HEK293 (cell line): ENCODE data around the gene UHRF2.

Source experiments
- CTCF ChIA-PET: fragments of 350-600 bp; formaldehyde crosslinking; extraction: SDS; loops from one replicate; lab custom pipeline; 2021; ENCODE audit warnings: antibody characterized with exemption; lab: Yijun Ruan, JAX
- POLR2A ChIA-PET: fragments of 300-600 bp; formaldehyde crosslinking; extraction: SDS; loops from one replicate; lab custom pipeline; 2020; ENCODE audit warnings: antibody characterized with exemption, inconsistent platforms; lab: Yijun Ruan, JAX
- H3K27ac ChIP-seq: fragments of 200-500 bp; sonication (Bioruptor generic); 2 replicates; pipeline ENCODE4 v1.5.1; 2014; ENCODE audit warnings: low read depth, low read length, control low read depth, inconsistent platforms; ENCODE audit errors: extremely low read depth
- H3K36me3 ChIP-seq, 2 experiments: fragments of 200-500 bp in 1 of 2; sonication (Bioruptor generic) in 1 of 2; 1 replicate in 1 of 2; 2 replicates in 1 of 2; pipeline ENCODE4 v1.5.1; 2014 to 2017; ENCODE audit warnings: inconsistent platforms in 2 of 2, low read length in 2 of 2; ENCODE audit not compliant: control insufficient read depth in 2 of 2, insufficient read depth in 1 of 2
- H3K4me1 ChIP-seq: fragments of 200-500 bp; sonication (Bioruptor generic); 2 replicates; pipeline ENCODE4 v1.5.1; 2014; ENCODE audit warnings: mild to moderate bottlenecking, low read length, inconsistent platforms; ENCODE audit not compliant: control insufficient read depth, insufficient read depth
- H3K4me3 ChIP-seq: 2 replicates; pipeline ENCODE4 v1.5.1; 2011; ENCODE audit warnings: low read depth, mild to moderate bottlenecking, control low read depth, low read length, moderate library complexity
- H3K9me3 ChIP-seq: fragments of 200-500 bp; sonication (Bioruptor generic); 2 replicates; pipeline ENCODE4 v1.5.1; 2014; ENCODE audit warnings: low read depth, low read length, inconsistent platforms; ENCODE audit not compliant: control insufficient read depth, insufficient read depth
- HIC1 ChIP-seq: fragments of 450-650 bp; formaldehyde crosslinking; IDR thresholded peaks from 2 replicates; pipeline ENCODE4 v1.5.1; 2016; ENCODE audit warnings: missing biosample characterization, missing genetic modification characterization
- KLF8 ChIP-seq: fragments of 450-650 bp; formaldehyde crosslinking; IDR thresholded peaks from 2 replicates; pipeline ENCODE4 v1.5.1; 2016; ENCODE audit warnings: missing biosample characterization, missing genetic modification characterization
- SCRT2 ChIP-seq: fragments of 450-650 bp; formaldehyde crosslinking; IDR thresholded peaks from 2 replicates; pipeline ENCODE4 v1.5.1; 2016; ENCODE audit warnings: missing biosample characterization, missing genetic modification characterization
- SP3 ChIP-seq: fragments of 450-650 bp; formaldehyde crosslinking; IDR thresholded peaks from 2 replicates; pipeline ENCODE4 v1.5.1; 2016; ENCODE audit warnings: missing biosample characterization, missing genetic modification characterization
- ZFP37 ChIP-seq: fragments of 450-650 bp; formaldehyde crosslinking; IDR thresholded peaks from 2 replicates; pipeline ENCODE4 v1.5.1; 2016; ENCODE audit warnings: missing biosample characterization, missing genetic modification characterization
- ZNF121 ChIP-seq: fragments of 450-650 bp; formaldehyde crosslinking; IDR thresholded peaks from 2 replicates; pipeline ENCODE4 v1.5.1; 2016; ENCODE audit warnings: missing biosample characterization, missing genetic modification characterization
- ZNF19 ChIP-seq: fragments of 450-650 bp; formaldehyde crosslinking; IDR thresholded peaks from 2 replicates; pipeline ENCODE4; 2016; ENCODE audit warnings: missing biosample characterization, missing genetic modification characterization, low read depth
- ZNF202 ChIP-seq: fragments of 450-650 bp; formaldehyde crosslinking; IDR thresholded peaks from 2 replicates; pipeline ENCODE4 v1.5.1; 2016; ENCODE audit warnings: missing biosample characterization, missing genetic modification characterization, borderline replicate concordance
- ZNF423 ChIP-seq: fragments of 450-650 bp; formaldehyde crosslinking; IDR thresholded peaks from 2 replicates; pipeline ENCODE4 v1.5.1; 2016; ENCODE audit warnings: missing biosample characterization, missing genetic modification characterization
- ZNF433 ChIP-seq: fragments of 450-650 bp; formaldehyde crosslinking; IDR thresholded peaks from 2 replicates; pipeline ENCODE4 v1.5.1; 2016; ENCODE audit warnings: missing biosample characterization, missing genetic modification characterization, low read depth
- ZNF521 ChIP-seq: fragments of 450-650 bp; formaldehyde crosslinking; IDR thresholded peaks from 2 replicates; pipeline ENCODE4 v1.5.1; 2017; ENCODE audit warnings: missing biosample characterization, mild to moderate bottlenecking, missing genetic modification characterization
- ZNF549 ChIP-seq: fragments of 450-650 bp; IDR thresholded peaks from 2 replicates; pipeline ENCODE4 v1.5.1; 2018; ENCODE audit warnings: missing biosample characterization, missing genetic modification characterization, mild to moderate bottlenecking, inconsistent platforms, moderate library complexity
- ZNF555 ChIP-seq: fragments of 450-650 bp; formaldehyde crosslinking; conservative IDR thresholded peaks from 2 replicates; pipeline ENCODE4 v1.5.1; 2017; ENCODE audit warnings: missing biosample characterization, mild to moderate bottlenecking, missing genetic modification characterization, inconsistent platforms
- ZNF623 ChIP-seq: fragments of 450-650 bp; formaldehyde crosslinking; IDR thresholded peaks from 2 replicates; pipeline ENCODE4 v1.5.1; 2016; ENCODE audit warnings: missing biosample characterization, missing genetic modification characterization
- ZNF624 ChIP-seq: fragments of 450-650 bp; formaldehyde crosslinking; IDR thresholded peaks from 2 replicates; pipeline ENCODE4 v1.5.1; 2017; ENCODE audit warnings: missing biosample characterization, missing genetic modification characterization
- ZNF639 ChIP-seq: fragments of 450-650 bp; formaldehyde crosslinking; IDR thresholded peaks from 2 replicates; pipeline ENCODE4 v1.5.1; 2016; ENCODE audit warnings: missing biosample characterization, missing genetic modification characterization
- ZNF654 ChIP-seq: fragments of 450-650 bp; formaldehyde crosslinking; IDR thresholded peaks from 2 replicates; pipeline ENCODE4 v1.5.1; 2016; ENCODE audit warnings: low read depth, missing biosample characterization, missing genetic modification characterization
- ZNF664 ChIP-seq: fragments of 450-650 bp; formaldehyde crosslinking; IDR thresholded peaks from 2 replicates; pipeline ENCODE4 v1.5.1; 2016; ENCODE audit warnings: missing biosample characterization, missing genetic modification characterization
- ZNF692 ChIP-seq: fragments of 450-650 bp; formaldehyde crosslinking; IDR thresholded peaks from 2 replicates; pipeline ENCODE4 v1.5.1; 2016; ENCODE audit warnings: missing biosample characterization, missing genetic modification characterization
- TF ChIP-seq, protein P1 (sequence below): fragments of 450-650 bp; formaldehyde crosslinking; IDR thresholded peaks from 2 replicates; pipeline ENCODE4 v1.5.1; 2017; ENCODE audit warnings: missing biosample characterization, mild to moderate bottlenecking, missing genetic modification characterization, moderate library complexity
- TF ChIP-seq, protein P2 (sequence below): fragments of 450-650 bp; IDR thresholded peaks from 2 replicates; pipeline ENCODE4 v1.5.1; 2018; ENCODE audit warnings: missing biosample characterization, mild to moderate bottlenecking, missing genetic modification characterization

Gene UHRF2

GRCh38 chr9:6443661-6444060 is 30.7 kb downstream of the UHRF2 start:
- POLR2A ChIA-PET: no interaction called here
- Histone ChIP-seq H3K4me3 (no peak overlapping the region), H3K9me3 (no peaks in the 10 kb centered on the region), H3K4me1 (no peaks in the 10 kb centered on the region), H3K27ac (no peak overlapping the region)
- TF ChIP-seq, protein P1, sequence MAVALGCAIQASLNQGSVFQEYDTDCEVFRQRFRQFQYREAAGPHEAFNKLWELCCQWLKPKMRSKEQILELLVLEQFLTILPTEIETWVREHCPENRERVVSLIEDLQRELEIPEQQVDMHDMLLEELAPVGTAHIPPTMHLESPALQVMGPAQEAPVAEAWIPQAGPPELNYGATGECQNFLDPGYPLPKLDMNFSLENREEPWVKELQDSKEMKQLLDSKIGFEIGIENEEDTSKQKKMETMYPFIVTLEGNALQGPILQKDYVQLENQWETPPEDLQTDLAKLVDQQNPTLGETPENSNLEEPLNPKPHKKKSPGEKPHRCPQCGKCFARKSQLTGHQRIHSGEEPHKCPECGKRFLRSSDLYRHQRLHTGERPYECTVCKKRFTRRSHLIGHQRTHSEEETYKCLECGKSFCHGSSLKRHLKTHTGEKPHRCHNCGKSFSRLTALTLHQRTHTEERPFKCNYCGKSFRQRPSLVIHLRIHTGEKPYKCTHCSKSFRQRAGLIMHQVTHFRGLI (tag by site-specific recombination): no peak
- no peak for TF ChIP-seq KLF8 (tag by site-specific recombination)
- TF ChIP-seq ZNF121: no peak
- TF ChIP-seq ZNF623: no peak
- no peak for TF ChIP-seq ZNF202 (tag by site-specific recombination)
- no peak for TF ChIP-seq ZNF654 (tag by site-specific recombination)
- TF ChIP-seq SCRT2: no peak
- no peak for TF ChIP-seq ZNF639 (tag by site-specific recombination)
- TF ChIP-seq ZFP37 (tag by site-specific recombination): no peak
- no peak for TF ChIP-seq HIC1 (tag by site-specific recombination)
- TF ChIP-seq, all 188 proteins: peak for 0
- CTCF ChIA-PET: interaction anchor here (0.9 kb wide), 1 partner anchor 29 kb away, joined by 3 read pairs; no protein-coding TSS in a partner anchor
- H3K36me3 ChIP-seq: peaks cover 7 to 9% of the 10 kb centered on the region in 2 experiments; a peak in 2 of 3 replicates

DNA sequence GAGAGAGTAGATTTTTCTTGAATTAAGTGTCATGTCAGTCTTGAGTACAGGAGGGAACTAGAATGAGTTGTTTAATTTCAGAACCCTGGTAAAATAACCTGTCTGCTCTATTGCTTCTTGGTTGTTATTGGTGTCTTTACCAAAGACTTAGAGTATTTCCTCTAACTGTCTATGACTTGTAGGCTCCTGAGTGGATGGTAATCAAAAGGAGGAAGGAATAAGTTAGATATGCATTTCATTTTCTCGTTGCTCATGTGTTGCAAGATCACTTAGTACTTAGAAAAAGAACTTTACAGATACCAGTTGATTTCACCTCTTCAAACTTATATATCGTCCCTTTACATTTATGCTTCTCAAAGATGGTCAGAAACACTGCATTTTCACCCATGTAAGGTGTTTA is 31.1 kb downstream of the UHRF2 start:
- Histone ChIP-seq H3K9me3 (no peaks in the 10 kb centered on the region), H3K4me3 (no peak overlapping the region), H3K27ac (no peak overlapping the region), H3K36me3 (peaks cover 7 to 9% of the 10 kb centered on the region in 2 experiments; a peak in 2 of 3 replicates), H3K4me1 (no peaks in the 10 kb centered on the region)
- CTCF ChIA-PET: no interaction called here
- TF ChIP-seq ZNF433 (tag by site-specific recombination) (no peak), ZNF624 (tag by site-specific recombination) (no peak), ZNF521 (tag by site-specific recombination) (no peak), ZNF549 (no peak), ZNF555 (tag by site-specific recombination) (no peak), ZNF664 (no peak)
- POLR2A ChIA-PET: no interaction called here

DNA sequence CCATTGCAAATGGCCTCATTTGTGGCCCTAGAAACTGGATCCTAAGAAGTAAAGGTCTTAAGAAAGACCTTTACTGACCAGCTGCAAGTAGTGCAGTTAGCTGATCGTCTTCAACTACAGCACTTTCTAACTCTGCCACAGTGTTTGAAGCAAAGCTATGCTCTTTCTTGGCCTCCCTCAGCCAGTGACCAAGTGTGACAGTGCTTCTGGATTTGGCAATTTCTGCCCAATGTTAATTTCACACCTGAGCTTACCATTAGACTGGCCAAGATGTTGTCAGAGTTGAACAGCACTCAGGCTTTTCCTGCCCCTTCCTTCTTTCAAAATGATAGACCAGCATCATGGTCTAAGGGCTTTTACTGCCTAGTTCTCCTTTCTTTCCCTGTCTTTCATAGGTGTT is 36.1 kb downstream of the UHRF2 start:
- POLR2A ChIA-PET: no interaction called here

More for the DNA sequence above, 36.1 kb downstream of the UHRF2 start:
- H3K4me1 ChIP-seq: peaks cover 10% of the 10 kb centered on the region
- no peak for TF ChIP-seq ZNF19
- TF ChIP-seq ZNF423 (tag by site-specific recombination): no peak
- TF ChIP-seq ZNF692 (tag by site-specific recombination): no peak
- no peak for TF ChIP-seq ZNF433 (tag by site-specific recombination)
- TF ChIP-seq, protein P2, sequence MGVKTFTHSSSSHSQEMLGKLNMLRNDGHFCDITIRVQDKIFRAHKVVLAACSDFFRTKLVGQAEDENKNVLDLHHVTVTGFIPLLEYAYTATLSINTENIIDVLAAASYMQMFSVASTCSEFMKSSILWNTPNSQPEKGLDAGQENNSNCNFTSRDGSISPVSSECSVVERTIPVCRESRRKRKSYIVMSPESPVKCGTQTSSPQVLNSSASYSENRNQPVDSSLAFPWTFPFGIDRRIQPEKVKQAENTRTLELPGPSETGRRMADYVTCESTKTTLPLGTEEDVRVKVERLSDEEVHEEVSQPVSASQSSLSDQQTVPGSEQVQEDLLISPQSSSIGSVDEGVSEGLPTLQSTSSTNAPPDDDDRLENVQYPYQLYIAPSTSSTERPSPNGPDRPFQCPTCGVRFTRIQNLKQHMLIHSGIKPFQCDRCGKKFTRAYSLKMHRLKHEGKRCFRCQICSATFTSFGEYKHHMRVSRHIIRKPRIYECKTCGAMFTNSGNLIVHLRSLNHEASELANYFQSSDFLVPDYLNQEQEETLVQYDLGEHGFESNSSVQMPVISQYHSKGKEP (tag by site-specific recombination): no peak
- TF ChIP-seq ZNF664: no peak
- no peak for TF ChIP-seq SP3
- TF ChIP-seq, all 188 proteins: peak for 0
- H3K27ac ChIP-seq: no peak overlapping the region
- peaks cover 7% of the 10 kb centered on the region in 2 experiments; a peak in 2 of 3 replicates for H3K36me3 ChIP-seq
- CTCF ChIA-PET: interaction anchor here (0.6 kb wide), 1 partner anchor 14 kb away, joined by 3 read pairs; no protein-coding TSS in a partner anchor
- no peaks in the 10 kb centered on the region for H3K9me3 ChIP-seq
- H3K4me3 ChIP-seq: no peak overlapping the region
